Osteoblast (primary cell): ENCODE measurements around the gene CD84. TPM values are rescaled to one million over a fixed set of nuclear protein-coding genes. Genes with fewer than 3 reads are reported as not detected.
"Not testable (repeated sequence)": the region's sequence is repeated elsewhere in the genome, so short reads cannot be mapped to it uniquely, and the experiment has no call there.

Experiments
- DNase-seq: peaks from one replicate; pipeline ENCODE4 v3.0.0; 2011; ENCODE audit warnings: low spot score, mixed read lengths; ENCODE audit not compliant: insufficient read length; ENCODE audit errors: missing footprints
- H2AFZ ChIP-seq: 2 replicates; pipeline ENCODE4 v1.6.0; 2011; ENCODE audit warnings: mild to moderate bottlenecking, low read length
- H3K27ac ChIP-seq: 2 replicates; pipeline ENCODE4 v1.5.1; 2011; ENCODE audit warnings: mild to moderate bottlenecking, low read depth, low read length, moderate library complexity
- H3K27me3 ChIP-seq: 2 replicates; pipeline ENCODE4 v1.6.0; 2012; ENCODE audit warnings: mild to moderate bottlenecking, control low read depth, inconsistent platforms, low read length, moderate library complexity; ENCODE audit not compliant: insufficient read depth
- H3K36me3 ChIP-seq: 2 replicates; pipeline ENCODE4 v1.5.1; 2011; ENCODE audit warnings: mild to moderate bottlenecking, low read length, control low read depth, moderate library complexity; ENCODE audit not compliant: insufficient read depth
- H3K4me1 ChIP-seq: 2 replicates; pipeline ENCODE4 v1.5.1; 2011; ENCODE audit warnings: mild to moderate bottlenecking, low read length, control low read depth, moderate library complexity; ENCODE audit not compliant: insufficient read depth
- H3K4me2 ChIP-seq: 2 replicates; pipeline ENCODE4 v1.6.0; 2011; ENCODE audit warnings: mild to moderate bottlenecking, low read length; ENCODE audit not compliant: insufficient read depth
- H3K4me3 ChIP-seq: fragments of 200-600 bp; sonication (generic); 3 replicates; pipeline ENCODE4 v1.5.1; 2012; ENCODE audit warnings: mild to moderate bottlenecking, low read length, inconsistent platforms; ENCODE audit not compliant: insufficient read depth
- H3K79me2 ChIP-seq: 2 replicates; pipeline ENCODE4 v1.6.0; 2012; ENCODE audit warnings: mild to moderate bottlenecking, low read length, control low read depth, inconsistent platforms; ENCODE audit not compliant: insufficient read depth
- H3K9me3 ChIP-seq: 2 replicates; pipeline ENCODE4 v1.5.1; 2011; ENCODE audit warnings: low read depth, low read length, control low read depth
- H4K20me1 ChIP-seq: 2 replicates; pipeline ENCODE4 v1.6.0; 2012; ENCODE audit warnings: mild to moderate bottlenecking, low read length, control low read depth; ENCODE audit not compliant: insufficient read depth
- total RNA-seq: library from RNA; depleted of rRNA; stranded (reverse); fragments of >200 nt; gene quantifications from 2 replicates; pipeline ENCODE4 v1.2.3, GENCODE V29; 2012
- TF ChIP-seq, protein P1 (sequence below): IDR thresholded peaks from 2 replicates; pipeline ENCODE4 v1.5.1; 2011; ENCODE audit warnings: mild to moderate bottlenecking, low read depth, low read length, moderate library complexity; ENCODE audit errors: extremely low read depth

Gene CD84
- total RNA-seq, 1 donor, result 0.36 TPM

DNA sequence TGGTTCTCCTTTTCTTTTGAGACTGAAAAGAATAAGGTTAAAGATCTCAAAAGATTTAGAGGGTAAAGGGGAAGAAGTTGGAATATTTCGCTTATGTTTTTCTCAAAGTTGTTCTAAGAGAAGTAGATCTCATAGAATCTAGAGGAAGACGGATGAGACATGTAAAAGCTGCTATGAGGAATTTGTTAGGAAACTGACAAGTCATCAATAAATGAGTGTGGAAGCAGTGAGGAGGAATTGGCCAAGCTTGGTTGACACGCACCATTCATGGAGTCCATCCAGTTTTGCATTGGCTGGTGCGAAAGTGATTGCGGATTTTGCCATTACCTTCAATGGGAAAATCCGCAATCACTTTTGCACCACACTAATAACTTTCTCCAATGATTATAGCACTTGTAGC, 76.2 kb downstream of the CD84 start:
- Histone ChIP-seq H3K4me2 (no peak overlapping the region), H3K27me3 (no peaks in the 10 kb centered on the region), H3K36me3 (no peaks in the 10 kb centered on the region), H3K4me1 (no peaks in the 10 kb centered on the region), H2AFZ (no peak overlapping the region), H4K20me1 (no peaks in the 10 kb centered on the region), H3K27ac (no peak overlapping the region), H3K9me3 (no peaks in the 10 kb centered on the region), H3K4me3 (no peak overlapping the region), H3K79me2 (no peaks in the 10 kb centered on the region)
- no peak for DNase-seq
- TF ChIP-seq, protein P1, sequence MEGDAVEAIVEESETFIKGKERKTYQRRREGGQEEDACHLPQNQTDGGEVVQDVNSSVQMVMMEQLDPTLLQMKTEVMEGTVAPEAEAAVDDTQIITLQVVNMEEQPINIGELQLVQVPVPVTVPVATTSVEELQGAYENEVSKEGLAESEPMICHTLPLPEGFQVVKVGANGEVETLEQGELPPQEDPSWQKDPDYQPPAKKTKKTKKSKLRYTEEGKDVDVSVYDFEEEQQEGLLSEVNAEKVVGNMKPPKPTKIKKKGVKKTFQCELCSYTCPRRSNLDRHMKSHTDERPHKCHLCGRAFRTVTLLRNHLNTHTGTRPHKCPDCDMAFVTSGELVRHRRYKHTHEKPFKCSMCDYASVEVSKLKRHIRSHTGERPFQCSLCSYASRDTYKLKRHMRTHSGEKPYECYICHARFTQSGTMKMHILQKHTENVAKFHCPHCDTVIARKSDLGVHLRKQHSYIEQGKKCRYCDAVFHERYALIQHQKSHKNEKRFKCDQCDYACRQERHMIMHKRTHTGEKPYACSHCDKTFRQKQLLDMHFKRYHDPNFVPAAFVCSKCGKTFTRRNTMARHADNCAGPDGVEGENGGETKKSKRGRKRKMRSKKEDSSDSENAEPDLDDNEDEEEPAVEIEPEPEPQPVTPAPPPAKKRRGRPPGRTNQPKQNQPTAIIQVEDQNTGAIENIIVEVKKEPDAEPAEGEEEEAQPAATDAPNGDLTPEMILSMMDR, result no peak

DNA sequence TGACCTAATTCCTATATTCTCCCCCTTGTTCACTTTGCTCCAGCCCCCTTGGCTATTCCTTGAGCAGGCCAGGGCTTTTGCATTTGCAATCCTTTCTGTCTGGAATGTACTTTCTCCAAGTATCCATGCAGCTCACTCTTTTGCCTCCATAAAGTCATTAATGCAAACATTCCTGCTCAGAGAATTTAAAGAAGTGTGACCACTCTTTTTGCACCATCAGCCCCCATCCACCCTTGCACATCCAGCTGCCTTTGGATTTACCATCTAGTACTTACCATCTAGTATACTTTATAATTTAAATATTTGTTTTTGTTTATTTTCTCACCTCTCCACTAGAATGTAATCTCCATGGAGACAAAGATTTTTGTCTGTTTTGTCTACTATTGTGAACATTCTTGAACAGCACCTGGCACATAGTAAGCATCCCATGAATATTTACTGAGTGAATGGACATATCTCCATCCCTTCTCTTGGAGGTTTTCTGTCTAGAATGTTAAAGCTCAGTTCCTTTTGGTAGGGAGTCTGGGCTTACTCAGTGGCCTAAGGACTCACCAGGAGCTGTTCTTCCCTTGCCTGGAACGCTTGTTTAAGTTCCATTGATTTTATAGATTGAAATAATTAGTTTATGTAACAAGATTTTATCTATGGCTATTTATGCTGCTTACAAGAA, 78.8 kb downstream of the CD84 start:
- Histone ChIP-seq H3K4me2 (no peak overlapping the region), H3K36me3 (no peaks in the 10 kb centered on the region), H3K4me1 (no peaks in the 10 kb centered on the region), H3K9me3 (no peaks in the 10 kb centered on the region), H2AFZ (no peak overlapping the region), H3K27ac (no peak overlapping the region), H4K20me1 (no peaks in the 10 kb centered on the region), H3K4me3 (no peak overlapping the region), H3K27me3 (no peaks in the 10 kb centered on the region), H3K79me2 (no peaks in the 10 kb centered on the region)
- TF ChIP-seq, protein P1, result no peak
- no peak for DNase-seq

DNA sequence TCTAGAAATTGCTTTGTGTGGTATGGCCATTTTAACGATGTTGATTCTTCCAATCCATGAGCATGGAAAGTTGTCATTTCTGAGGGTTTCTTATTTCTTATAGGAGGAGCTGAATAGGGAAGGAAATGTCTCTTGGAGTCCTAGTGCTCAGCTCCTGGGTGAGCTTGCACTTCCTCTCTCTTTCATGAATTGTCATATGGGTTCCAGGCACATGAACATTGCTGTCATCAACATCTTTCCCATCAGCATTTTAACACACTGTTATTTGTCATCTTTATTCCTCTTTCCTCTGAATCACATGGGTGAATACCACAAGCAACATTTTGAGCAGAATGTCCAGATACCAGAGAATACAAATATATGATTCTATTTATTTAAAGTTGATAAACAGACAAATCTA, 79.7 kb downstream of the CD84 start:
- no peaks in the 10 kb centered on the region for H4K20me1 ChIP-seq
- no peak overlapping the region for H3K4me3 ChIP-seq
- H3K79me2 ChIP-seq, result no peaks in the 10 kb centered on the region
- no peaks in the 10 kb centered on the region for H3K9me3 ChIP-seq
- TF ChIP-seq, protein P1, result no peak
- no peaks in the 10 kb centered on the region for H3K36me3 ChIP-seq
- no peak overlapping the region for H3K4me2 ChIP-seq
- H3K27me3 ChIP-seq, result no peaks in the 10 kb centered on the region
- no peak overlapping the region for H2AFZ ChIP-seq
- no peak for DNase-seq
- no peaks in the 10 kb centered on the region for H3K4me1 ChIP-seq
- no peak overlapping the region for H3K27ac ChIP-seq

DNA sequence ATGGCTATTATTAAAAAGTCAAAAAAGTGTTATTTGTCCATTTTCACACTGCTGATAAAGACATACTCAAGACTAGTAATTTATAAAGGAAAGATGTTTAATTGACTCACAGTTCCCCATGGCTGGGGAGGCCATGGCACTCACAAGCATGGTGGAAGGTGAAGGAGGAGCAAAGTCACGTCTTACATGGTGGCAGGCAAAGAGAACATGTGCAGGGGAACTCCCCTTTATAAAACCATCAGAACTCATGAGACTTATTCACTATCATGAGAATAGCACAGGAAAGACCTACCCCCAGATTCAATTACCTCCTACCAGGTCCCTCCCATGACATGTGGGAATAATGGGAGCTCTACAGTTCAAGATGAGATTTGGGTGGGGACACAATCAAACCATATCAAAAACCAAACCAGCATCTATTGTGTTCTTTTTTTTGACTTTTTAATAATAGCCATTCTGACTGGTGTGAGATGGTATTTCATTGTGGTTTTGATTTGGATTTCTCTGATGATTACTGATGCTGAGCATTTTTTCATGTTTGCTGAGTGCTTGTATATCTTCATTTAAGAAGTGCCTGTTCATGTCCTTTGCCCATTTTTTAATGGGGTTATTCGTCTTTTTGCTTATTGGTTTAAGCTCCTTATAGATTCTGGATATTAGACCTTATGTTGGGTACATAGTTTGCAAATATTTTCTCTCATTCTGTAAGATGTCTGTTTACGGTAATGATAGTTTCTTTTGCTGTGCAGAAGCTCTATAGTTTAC, 80.8 kb downstream of the CD84 start:
- not testable (repeated sequence) for H3K9me3 ChIP-seq, DNase-seq, H3K27ac ChIP-seq, H3K4me1 ChIP-seq, H2AFZ ChIP-seq, H3K4me3 ChIP-seq, H3K27me3 ChIP-seq, H3K79me2 ChIP-seq, H3K36me3 ChIP-seq, H3K4me2 ChIP-seq, H4K20me1 ChIP-seq
